Spleen (tissue), 7 donors: ENCODE results near the gene KREMEN2.

ENCODE experiments used
- POLR2A ChIP-seq, 3 donors: fragments of 450-650 bp; IDR thresholded peaks; one replicate each; pipeline ENCODE4 v1.5.1; 2017; ENCODE audit warnings: antibody characterized with exemption in 3 of 3, mild to moderate bottlenecking in 1 of 3
- POLR2AphosphoS5 ChIP-seq, 3 donors: sonication (generic); formaldehyde crosslinking; IDR thresholded peaks; one replicate each; pipeline ENCODE4 v1.5.1; 2017; ENCODE audit warnings: antibody characterized with exemption in 3 of 3
- TF ChIP-seq, protein P1 (sequence below), 11 experiments: fragments of 200-600 bp in 7 of 11; fragments of 450-650 bp in 4 of 11; sonication (generic) in 4 of 11; IDR thresholded peaks in 8 of 11; conservative IDR thresholded peaks in 3 of 11; 1 replicate in 7 of 11; 2 replicates in 4 of 11; pipeline versions ENCODE4 v1.4.0 to v1.8.0; 2016 to 2021; ENCODE audit warnings: antibody characterized with exemption in 11 of 11, inconsistent platforms in 4 of 11, mild to moderate bottlenecking in 1 of 11
- donor health status: DM: no; HTN: no; CAD: no; lungs with moderate emphysema.
- donor health status: DM: no; HTN: no; CAD: no.
- donor health status: DM: no; HTN: no; CAD: no.

DNA sequence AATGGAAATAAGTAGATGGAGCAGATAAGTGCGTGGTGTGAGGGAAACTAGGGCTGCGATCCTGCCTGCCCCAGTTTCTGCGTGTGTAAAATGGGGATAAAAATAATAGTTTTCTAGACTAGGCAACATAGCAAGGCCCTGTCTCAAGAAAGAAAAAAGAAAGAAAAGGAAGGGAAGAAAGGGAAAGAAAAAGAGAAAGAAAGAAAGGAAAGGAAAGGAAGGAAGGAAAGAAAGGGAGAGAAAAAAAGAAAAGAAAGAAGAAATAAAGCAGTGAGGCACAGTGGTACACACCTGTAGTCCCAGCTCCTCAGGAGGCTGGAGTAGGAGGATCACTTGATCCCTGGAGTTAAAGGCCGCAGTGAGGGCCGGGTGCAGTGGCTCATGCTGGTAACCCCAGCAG lies 18.3 kb downstream of the KREMEN2 start:
- TF ChIP-seq POLR2A (IDR thresholded peaks at IDR 0.05): no peak
- TF ChIP-seq, protein P1, sequence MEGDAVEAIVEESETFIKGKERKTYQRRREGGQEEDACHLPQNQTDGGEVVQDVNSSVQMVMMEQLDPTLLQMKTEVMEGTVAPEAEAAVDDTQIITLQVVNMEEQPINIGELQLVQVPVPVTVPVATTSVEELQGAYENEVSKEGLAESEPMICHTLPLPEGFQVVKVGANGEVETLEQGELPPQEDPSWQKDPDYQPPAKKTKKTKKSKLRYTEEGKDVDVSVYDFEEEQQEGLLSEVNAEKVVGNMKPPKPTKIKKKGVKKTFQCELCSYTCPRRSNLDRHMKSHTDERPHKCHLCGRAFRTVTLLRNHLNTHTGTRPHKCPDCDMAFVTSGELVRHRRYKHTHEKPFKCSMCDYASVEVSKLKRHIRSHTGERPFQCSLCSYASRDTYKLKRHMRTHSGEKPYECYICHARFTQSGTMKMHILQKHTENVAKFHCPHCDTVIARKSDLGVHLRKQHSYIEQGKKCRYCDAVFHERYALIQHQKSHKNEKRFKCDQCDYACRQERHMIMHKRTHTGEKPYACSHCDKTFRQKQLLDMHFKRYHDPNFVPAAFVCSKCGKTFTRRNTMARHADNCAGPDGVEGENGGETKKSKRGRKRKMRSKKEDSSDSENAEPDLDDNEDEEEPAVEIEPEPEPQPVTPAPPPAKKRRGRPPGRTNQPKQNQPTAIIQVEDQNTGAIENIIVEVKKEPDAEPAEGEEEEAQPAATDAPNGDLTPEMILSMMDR (IDR thresholded peaks at IDR 0.05 in 8 of 11, conservative IDR thresholded peaks at IDR 0.05 in 3 of 11): no peak
- no peak for TF ChIP-seq POLR2AphosphoS5 (IDR thresholded peaks at IDR 0.05)
